Measurements from ENCODE around the gene GALK1.

The GALK1 gene

DNA sequence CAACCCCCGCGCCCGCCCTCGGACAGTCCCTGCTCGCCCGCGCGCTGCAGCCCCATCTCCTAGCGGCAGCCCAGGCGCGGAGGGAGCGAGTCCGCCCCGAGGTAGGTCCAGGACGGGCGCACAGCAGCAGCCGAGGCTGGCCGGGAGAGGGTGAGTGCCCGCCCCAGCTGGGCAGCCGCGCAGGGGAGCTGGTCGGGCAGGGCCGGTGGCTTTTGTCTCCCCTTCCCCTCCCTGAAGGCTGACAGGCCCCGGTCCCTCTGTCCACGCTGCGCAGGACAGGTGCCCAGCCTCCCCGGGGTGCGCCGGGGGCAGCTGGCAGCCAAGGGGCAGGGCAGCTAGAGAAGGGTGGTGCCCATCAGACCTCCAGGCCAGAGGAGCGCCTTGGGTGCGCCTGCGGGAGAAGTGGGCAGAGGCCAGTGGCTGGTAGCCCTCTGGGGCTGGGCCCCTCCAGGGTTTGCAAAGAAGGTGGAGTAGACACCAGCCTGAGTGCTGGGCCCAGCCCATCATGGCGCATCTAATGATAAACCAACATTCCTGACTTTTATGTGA is 43.5 kb downstream of the GALK1 start:
- no peak for DNase-seq (ENCODE audit: low read depth)
- peak overlapping the region; percentile 12 for H3K4me3 ChIP-seq (ENCODE audit: control insufficient read depth, low read depth, low read length)
- TF ChIP-seq, protein P1, sequence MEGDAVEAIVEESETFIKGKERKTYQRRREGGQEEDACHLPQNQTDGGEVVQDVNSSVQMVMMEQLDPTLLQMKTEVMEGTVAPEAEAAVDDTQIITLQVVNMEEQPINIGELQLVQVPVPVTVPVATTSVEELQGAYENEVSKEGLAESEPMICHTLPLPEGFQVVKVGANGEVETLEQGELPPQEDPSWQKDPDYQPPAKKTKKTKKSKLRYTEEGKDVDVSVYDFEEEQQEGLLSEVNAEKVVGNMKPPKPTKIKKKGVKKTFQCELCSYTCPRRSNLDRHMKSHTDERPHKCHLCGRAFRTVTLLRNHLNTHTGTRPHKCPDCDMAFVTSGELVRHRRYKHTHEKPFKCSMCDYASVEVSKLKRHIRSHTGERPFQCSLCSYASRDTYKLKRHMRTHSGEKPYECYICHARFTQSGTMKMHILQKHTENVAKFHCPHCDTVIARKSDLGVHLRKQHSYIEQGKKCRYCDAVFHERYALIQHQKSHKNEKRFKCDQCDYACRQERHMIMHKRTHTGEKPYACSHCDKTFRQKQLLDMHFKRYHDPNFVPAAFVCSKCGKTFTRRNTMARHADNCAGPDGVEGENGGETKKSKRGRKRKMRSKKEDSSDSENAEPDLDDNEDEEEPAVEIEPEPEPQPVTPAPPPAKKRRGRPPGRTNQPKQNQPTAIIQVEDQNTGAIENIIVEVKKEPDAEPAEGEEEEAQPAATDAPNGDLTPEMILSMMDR (IDR thresholded peaks at IDR 0.05; ENCODE audit: control insufficient read depth, insufficient read depth, low read depth, low read length, missing control alignments), result no peak

DNA sequence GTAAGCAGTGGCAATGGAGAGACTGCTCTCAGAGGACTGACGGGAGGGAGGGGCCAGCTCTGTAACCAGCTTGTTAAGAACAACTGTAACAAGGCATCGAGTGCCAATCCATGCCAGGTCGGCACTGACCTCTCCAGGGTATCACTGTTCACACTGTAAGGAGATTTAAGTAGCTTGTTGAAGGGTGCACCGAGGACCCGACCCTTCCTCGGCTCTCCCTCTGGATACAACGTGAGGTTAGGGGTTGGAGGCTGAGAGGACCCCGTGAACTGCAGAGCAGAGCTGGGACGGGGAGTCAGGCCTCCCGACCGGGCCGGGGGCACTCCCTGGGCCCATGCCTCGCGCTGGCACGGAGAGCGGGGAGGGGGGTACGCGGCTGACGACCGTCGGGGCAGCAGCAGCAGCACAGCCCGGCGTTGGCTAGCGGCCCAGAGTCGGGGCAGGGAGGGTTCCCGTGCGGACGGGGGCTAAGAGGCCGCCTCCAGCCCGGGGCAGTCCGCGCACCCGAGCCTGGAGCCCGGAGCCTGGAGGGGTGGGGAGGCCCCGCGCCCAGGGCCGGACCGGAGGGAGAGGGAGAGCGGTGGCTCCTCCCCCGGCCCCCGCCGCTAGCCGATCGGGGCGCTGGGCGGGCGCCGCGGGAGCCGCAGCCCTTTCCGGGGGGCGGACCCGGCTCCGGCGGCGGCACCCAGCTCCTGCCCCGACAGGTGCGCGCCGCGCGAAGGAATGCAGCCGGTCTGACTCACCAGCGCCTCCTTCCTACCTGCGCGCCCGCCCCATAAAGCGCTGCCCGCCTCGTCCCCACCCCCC is 44.1 kb downstream of the GALK1 start, which contains the start of gene ITGB4:
ITGB4 (plus strand) TSS at position 804 of the 807 bp plus-strand sequence. CDS start 3,245 bp downstream, outside the sequence.
- peak within 1 kb of the TSS; percentile 12 for H3K4me3 ChIP-seq (ENCODE audit: control insufficient read depth, low read depth, low read length)
- TF ChIP-seq, protein P1 (IDR thresholded peaks at IDR 0.05; ENCODE audit: control insufficient read depth, insufficient read depth, low read depth, low read length, missing control alignments), result no peak
- DNase-seq (ENCODE audit: low read depth), result no peak

DNA sequence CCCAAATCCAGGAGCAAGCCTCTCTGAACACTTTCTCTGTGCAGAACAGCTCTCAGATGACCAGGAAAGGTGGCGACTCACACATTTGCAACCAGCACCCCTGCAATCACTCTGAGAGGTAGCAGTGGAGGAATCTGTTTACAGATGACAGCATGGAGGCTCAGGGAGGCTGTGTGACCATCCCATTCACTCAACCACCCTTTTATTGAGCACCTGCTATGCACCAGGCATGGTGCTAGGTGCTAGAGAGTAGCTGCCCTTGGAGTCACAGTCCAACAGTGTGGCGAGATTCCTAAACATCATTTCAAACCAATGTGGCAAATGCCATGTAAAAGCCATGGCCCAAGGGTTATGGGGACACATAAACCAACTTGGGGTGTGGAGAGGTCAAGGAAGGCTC is 45.3 kb downstream of the GALK1 start:
- no peak for DNase-seq (ENCODE audit: low read depth)
- H3K4me3 ChIP-seq (ENCODE audit: control insufficient read depth, low read depth, low read length), result no peak overlapping the region
- TF ChIP-seq, protein P1 (IDR thresholded peaks at IDR 0.05; ENCODE audit: control insufficient read depth, insufficient read depth, low read depth, low read length, missing control alignments), result no peak

DNA sequence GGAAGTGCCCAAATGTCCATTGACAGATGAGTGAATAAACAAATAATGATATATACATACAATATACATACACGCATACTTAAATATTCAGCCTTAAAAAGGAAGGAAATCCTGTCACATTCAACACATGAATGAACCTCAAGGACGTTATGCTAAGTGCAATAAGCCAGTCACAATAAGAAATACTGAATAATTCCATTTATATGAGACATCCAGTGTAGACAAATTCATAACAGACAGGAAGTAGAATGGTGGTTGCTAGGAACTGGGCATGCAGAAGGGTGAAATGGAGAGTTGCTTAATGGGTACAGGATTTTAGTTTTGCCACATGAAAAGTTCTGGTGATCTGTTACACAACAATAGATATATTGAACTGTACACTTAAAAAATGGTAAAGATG is 52.5 kb downstream of the GALK1 start:
- no peak overlapping the region for H3K4me3 ChIP-seq (ENCODE audit: control insufficient read depth, low read depth, low read length)
- TF ChIP-seq, protein P1 (IDR thresholded peaks at IDR 0.05; ENCODE audit: control insufficient read depth, insufficient read depth, low read depth, low read length, missing control alignments), result no peak
- no peak for DNase-seq (ENCODE audit: low read depth)
